Liver (tissue), 9 donors: ENCODE measurements around the gene ADAM19. TPM values are rescaled to one million over a fixed set of nuclear protein-coding genes. Genes with fewer than 3 reads are reported as not detected.

Experiments used
- DNase-seq: peaks from one replicate; pipeline ENCODE4 v3.0.0-alpha.2; 2017; ENCODE audit warnings: low spot score
- H3K27ac ChIP-seq, 2 donors: one replicate each; pipeline ENCODE4 v1.7.0; 2013; ENCODE audit warnings: inconsistent platforms in 2 of 2, low read length in 2 of 2, control low read depth in 1 of 2, low read depth in 1 of 2, mild to moderate bottlenecking in 1 of 2
- H3K27me3 ChIP-seq, 4 donors: one replicate each; pipeline versions ENCODE4 v1.6.1 to v1.7.0; 2013; ENCODE audit warnings: low read length in 3 of 4, inconsistent platforms in 1 of 4, mild to moderate bottlenecking in 1 of 4, moderate library complexity in 1 of 4; ENCODE audit not compliant: control insufficient read depth in 4 of 4, insufficient read depth in 4 of 4
- H3K36me3 ChIP-seq, 4 donors: one replicate each; pipeline versions ENCODE4 v1.6.1 to v1.7.0; 2013; ENCODE audit warnings: low read length in 3 of 4, mild to moderate bottlenecking in 3 of 4, low read depth in 1 of 4, moderate library complexity in 1 of 4; ENCODE audit not compliant: control insufficient read depth in 4 of 4, insufficient read depth in 3 of 4
- H3K4me1 ChIP-seq, 4 donors: one replicate each; pipeline versions ENCODE4 v1.6.1 to v1.7.0; 2013; ENCODE audit warnings: low read length in 3 of 4, mild to moderate bottlenecking in 3 of 4, moderate library complexity in 1 of 4; ENCODE audit not compliant: control insufficient read depth in 4 of 4, insufficient read depth in 4 of 4
- H3K4me3 ChIP-seq, 3 donors: one replicate each; pipeline versions ENCODE4 v1.6.1 to v1.7.0; 2013; ENCODE audit warnings: low read length in 3 of 3, control low read depth in 1 of 3, low read depth in 1 of 3, mild to moderate bottlenecking in 1 of 3
- H3K9ac ChIP-seq, 2 donors: one replicate each; pipeline ENCODE4 v1.7.0; 2013; ENCODE audit warnings: low read length in 2 of 2, mild to moderate bottlenecking in 2 of 2, moderate library complexity in 2 of 2, control low read depth in 1 of 2, low read depth in 1 of 2
- H3K9me3 ChIP-seq, 4 donors: one replicate each; pipeline versions ENCODE4 v1.6.1 to v1.7.0; 2013; ENCODE audit warnings: low read length in 3 of 4; ENCODE audit not compliant: control insufficient read depth in 4 of 4
- ATF3 ChIP-seq: IDR thresholded peaks from 2 replicates; pipeline ENCODE4 v1.6.1; 2016; ENCODE audit warnings: antibody characterized with exemption
- CTCF ChIP-seq: fragments of 150-350 bp; IDR thresholded peaks from 2 replicates; pipeline ENCODE4 v1.5.1; 2017; ENCODE audit warnings: improper control_type of control experiment, low read depth, low read length; ENCODE audit not compliant: missing input control
- EGR1 ChIP-seq, 2 donors: IDR thresholded peaks; 2 replicates each; pipeline ENCODE4 v1.6.1; 2016 to 2018; ENCODE audit warnings: antibody characterized with exemption in 2 of 2, low read depth in 2 of 2
- FOXA1 ChIP-seq: IDR thresholded peaks from 2 replicates; pipeline ENCODE4 v1.6.1; 2016; ENCODE audit warnings: antibody characterized with exemption
- FOXA2 ChIP-seq: IDR thresholded peaks from 2 replicates; pipeline ENCODE4 v1.6.1; 2016; ENCODE audit warnings: antibody characterized with exemption
- GABPA ChIP-seq, 2 donors: IDR thresholded peaks in 1 of 2; conservative IDR thresholded peaks in 1 of 2; 2 replicates each; pipeline ENCODE4 v1.6.1; 2016; ENCODE audit warnings: antibody characterized with exemption in 2 of 2, mild to moderate bottlenecking in 1 of 2, moderate library complexity in 1 of 2
- HNF4A ChIP-seq, 2 donors: conservative IDR thresholded peaks; 2 replicates each; pipeline ENCODE4 v1.6.1; 2016; ENCODE audit warnings: antibody characterized with exemption in 2 of 2, mild to moderate bottlenecking in 2 of 2
- JUND ChIP-seq, 2 donors: IDR thresholded peaks; 2 replicates each; pipeline ENCODE4 v1.6.1; 2016; ENCODE audit warnings: antibody characterized with exemption in 2 of 2
- MAX ChIP-seq: IDR thresholded peaks from 2 replicates; pipeline ENCODE4 v1.6.1; 2016; ENCODE audit warnings: antibody characterized with exemption
- NR2F2 ChIP-seq: IDR thresholded peaks from 2 replicates; pipeline ENCODE4 v1.6.1; 2016; ENCODE audit warnings: antibody characterized with exemption
- RXRA ChIP-seq, 2 donors: IDR thresholded peaks; 2 replicates each; pipeline ENCODE4 v1.6.1; 2017 to 2018; ENCODE audit warnings: antibody characterized with exemption in 2 of 2, mild to moderate bottlenecking in 1 of 2
- SP1 ChIP-seq: IDR thresholded peaks from 2 replicates; pipeline ENCODE4 v1.6.1; 2018; ENCODE audit warnings: antibody characterized with exemption, mild to moderate bottlenecking
- TAF1 ChIP-seq: conservative IDR thresholded peaks from 2 replicates; pipeline ENCODE4 v1.6.1; 2016; ENCODE audit warnings: antibody characterized with exemption, mild to moderate bottlenecking
- YY1 ChIP-seq: IDR thresholded peaks from 2 replicates; pipeline ENCODE4 v1.6.1; 2016; ENCODE audit warnings: antibody characterized with exemption, mild to moderate bottlenecking
- ZBTB33 ChIP-seq: IDR thresholded peaks from 2 replicates; pipeline ENCODE4 v1.6.1; 2016; ENCODE audit warnings: antibody characterized with exemption
- WGBS: extraction: QIAGEN DNeasy Blood & Tissue Kit; methylation state at CpG from one replicate; pipeline ENCODE4 v1.1.7; 2013; 5-methylcytosine and 5-hydroxymethylcytosine counted together
- polyA plus RNA-seq, 2 donors: library from polyadenylated mRNA; stranded (reverse) in 1 of 2; unstranded in 1 of 2; fragments of 200-250 nt in 1 of 2; fragments of >200 nt in 1 of 2; fragmentation: Nextera tagmentation in 1 of 2; extraction: Ambion mirVana in 1 of 2; gene quantifications; one replicate each; pipeline versions ENCODE4 v1.2.1 to v1.2.3, GENCODE V29; 2013 to 2015
- total RNA-seq, 2 donors: library from RNA; depleted of rRNA; stranded (reverse); fragments of >200 nt; gene quantifications; one replicate each; pipeline ENCODE4 v1.2.3, GENCODE V29; 2014
- TF ChIP-seq, protein P1 (sequence below): IDR thresholded peaks from 2 replicates; pipeline ENCODE4 v1.6.1; 2016; ENCODE audit warnings: antibody characterized with exemption, mild to moderate bottlenecking
- donor health status: healthy.
- donor health status: healthy.
- donor health status: healthy.
- donor health status: healthy.
- donor health status: healthy.

ADAM19 gene
- total and polyA plus RNA-seq, 4 donors = 2.4 to 7.1 (median 2.9) TPM

DNA sequence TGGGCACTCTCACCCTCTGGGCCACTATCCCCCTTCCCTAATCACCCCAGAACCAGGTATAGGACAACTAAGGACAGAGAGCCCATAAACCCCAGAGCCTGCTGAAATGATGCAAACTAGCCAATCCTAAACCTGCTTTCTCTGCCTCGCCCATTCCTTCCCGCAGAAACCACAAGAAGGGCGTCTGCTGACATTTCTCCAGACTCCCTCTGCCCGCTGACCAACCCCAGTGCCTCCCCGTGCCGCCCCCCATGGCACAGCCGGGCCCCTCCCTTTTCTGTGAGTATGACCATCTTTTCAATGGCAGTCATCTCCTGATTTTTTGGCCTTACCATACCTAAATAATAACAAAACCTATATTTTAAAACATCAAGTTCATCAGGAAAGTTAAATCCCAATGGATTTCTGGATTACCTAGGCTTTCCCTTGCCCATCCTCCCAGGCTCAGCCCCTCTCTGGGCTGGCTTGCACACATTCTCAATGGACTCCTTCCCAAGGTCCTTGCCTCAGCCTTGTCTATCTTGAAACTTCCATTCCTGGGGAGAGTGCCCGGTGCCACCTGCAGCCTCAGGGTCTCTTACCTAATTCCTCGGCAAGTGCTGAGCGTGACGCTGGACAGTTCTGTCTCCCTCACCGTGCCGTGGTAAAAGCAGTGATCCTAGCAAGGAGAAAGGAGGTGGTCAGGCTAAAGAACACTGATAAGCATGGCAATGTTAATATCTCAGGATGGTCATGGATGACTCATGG lies 45.2 kb downstream of the ADAM19 start (continued):
- TF ChIP-seq, protein P1, sequence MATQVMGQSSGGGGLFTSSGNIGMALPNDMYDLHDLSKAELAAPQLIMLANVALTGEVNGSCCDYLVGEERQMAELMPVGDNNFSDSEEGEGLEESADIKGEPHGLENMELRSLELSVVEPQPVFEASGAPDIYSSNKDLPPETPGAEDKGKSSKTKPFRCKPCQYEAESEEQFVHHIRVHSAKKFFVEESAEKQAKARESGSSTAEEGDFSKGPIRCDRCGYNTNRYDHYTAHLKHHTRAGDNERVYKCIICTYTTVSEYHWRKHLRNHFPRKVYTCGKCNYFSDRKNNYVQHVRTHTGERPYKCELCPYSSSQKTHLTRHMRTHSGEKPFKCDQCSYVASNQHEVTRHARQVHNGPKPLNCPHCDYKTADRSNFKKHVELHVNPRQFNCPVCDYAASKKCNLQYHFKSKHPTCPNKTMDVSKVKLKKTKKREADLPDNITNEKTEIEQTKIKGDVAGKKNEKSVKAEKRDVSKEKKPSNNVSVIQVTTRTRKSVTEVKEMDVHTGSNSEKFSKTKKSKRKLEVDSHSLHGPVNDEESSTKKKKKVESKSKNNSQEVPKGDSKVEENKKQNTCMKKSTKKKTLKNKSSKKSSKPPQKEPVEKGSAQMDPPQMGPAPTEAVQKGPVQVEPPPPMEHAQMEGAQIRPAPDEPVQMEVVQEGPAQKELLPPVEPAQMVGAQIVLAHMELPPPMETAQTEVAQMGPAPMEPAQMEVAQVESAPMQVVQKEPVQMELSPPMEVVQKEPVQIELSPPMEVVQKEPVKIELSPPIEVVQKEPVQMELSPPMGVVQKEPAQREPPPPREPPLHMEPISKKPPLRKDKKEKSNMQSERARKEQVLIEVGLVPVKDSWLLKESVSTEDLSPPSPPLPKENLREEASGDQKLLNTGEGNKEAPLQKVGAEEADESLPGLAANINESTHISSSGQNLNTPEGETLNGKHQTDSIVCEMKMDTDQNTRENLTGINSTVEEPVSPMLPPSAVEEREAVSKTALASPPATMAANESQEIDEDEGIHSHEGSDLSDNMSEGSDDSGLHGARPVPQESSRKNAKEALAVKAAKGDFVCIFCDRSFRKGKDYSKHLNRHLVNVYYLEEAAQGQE = no peak

- no peak for DNase-seq
- H3K36me3 ChIP-seq = peaks cover 0 to 5% (median 2%) of the 10 kb centered on the region in 4 donors
- TF ChIP-seq CTCF = no peak
- no peak for TF ChIP-seq FOXA1
- no peak for TF ChIP-seq YY1
- TF ChIP-seq RXRA (IDR thresholded peaks at IDR 0.05) = no peak
- TF ChIP-seq EGR1 (IDR thresholded peaks at IDR 0.05; ENCODE audit: low read depth in 2 of 2) = no peak
- TF ChIP-seq ZBTB33 = no peak
- no peak for TF ChIP-seq SP1
- no peak for TF ChIP-seq MAX
- no peak for TF ChIP-seq NR2F2
- TF ChIP-seq, protein P1 = no peak
- no peak for TF ChIP-seq JUND (IDR thresholded peaks at IDR 0.05)
- TF ChIP-seq HNF4A (conservative IDR thresholded peaks at IDR 0.05) = no peak
- TF ChIP-seq GABPA (IDR thresholded peaks at IDR 0.05 in 1 of 2, conservative IDR thresholded peaks at IDR 0.05 in 1 of 2) = no peak
- no peak for TF ChIP-seq TAF1
- no peak for TF ChIP-seq ATF3
- no peak for TF ChIP-seq FOXA2
- no peak overlapping the region for H3K9ac ChIP-seq
- 92% methylated on average over 1 of the region's 1 CpG for WGBS
- H3K27me3 ChIP-seq = no peaks in the 10 kb centered on the region
- no peak overlapping the region for H3K27ac ChIP-seq
- no peak overlapping the region for H3K4me3 ChIP-seq
- no peaks in the 10 kb centered on the region for H3K4me1 ChIP-seq
- no peaks in the 10 kb centered on the region for H3K9me3 ChIP-seq
Observed at GRCh38 chr5:157529002-157529401, 46.6 kb downstream of the ADAM19 start.
